ENCODE measurements around the gene SLC25A22.

- TF ChIP-seq REST (IDR thresholded peaks at IDR 0.05; ENCODE audit: low read depth, low read length): no peak
- TF ChIP-seq POLR2AphosphoS5 (IDR thresholded peaks at IDR 0.05; ENCODE audit: low read length): no peak
- TF ChIP-seq RCOR1 (conservative IDR thresholded peaks at IDR 0.05; ENCODE audit: low read depth, low read length): no peak
- no peak for TF ChIP-seq EZH2 (IDR thresholded peaks at IDR 0.05; ENCODE audit: borderline replicate concordance, control insufficient read depth, low read depth, low read length)
- TF ChIP-seq, protein P1, sequence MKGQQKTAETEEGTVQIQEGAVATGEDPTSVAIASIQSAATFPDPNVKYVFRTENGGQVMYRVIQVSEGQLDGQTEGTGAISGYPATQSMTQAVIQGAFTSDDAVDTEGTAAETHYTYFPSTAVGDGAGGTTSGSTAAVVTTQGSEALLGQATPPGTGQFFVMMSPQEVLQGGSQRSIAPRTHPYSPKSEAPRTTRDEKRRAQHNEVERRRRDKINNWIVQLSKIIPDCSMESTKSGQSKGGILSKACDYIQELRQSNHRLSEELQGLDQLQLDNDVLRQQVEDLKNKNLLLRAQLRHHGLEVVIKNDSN (IDR thresholded peaks at IDR 0.05; ENCODE audit: borderline replicate concordance, extremely low read length, insufficient read depth, low read depth, low read length): no peak
- TF ChIP-seq, protein P2, sequence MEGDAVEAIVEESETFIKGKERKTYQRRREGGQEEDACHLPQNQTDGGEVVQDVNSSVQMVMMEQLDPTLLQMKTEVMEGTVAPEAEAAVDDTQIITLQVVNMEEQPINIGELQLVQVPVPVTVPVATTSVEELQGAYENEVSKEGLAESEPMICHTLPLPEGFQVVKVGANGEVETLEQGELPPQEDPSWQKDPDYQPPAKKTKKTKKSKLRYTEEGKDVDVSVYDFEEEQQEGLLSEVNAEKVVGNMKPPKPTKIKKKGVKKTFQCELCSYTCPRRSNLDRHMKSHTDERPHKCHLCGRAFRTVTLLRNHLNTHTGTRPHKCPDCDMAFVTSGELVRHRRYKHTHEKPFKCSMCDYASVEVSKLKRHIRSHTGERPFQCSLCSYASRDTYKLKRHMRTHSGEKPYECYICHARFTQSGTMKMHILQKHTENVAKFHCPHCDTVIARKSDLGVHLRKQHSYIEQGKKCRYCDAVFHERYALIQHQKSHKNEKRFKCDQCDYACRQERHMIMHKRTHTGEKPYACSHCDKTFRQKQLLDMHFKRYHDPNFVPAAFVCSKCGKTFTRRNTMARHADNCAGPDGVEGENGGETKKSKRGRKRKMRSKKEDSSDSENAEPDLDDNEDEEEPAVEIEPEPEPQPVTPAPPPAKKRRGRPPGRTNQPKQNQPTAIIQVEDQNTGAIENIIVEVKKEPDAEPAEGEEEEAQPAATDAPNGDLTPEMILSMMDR (IDR thresholded peaks at IDR 0.05 in 2 of 3, conservative IDR thresholded peaks at IDR 0.05 in 1 of 3; ENCODE audit: control insufficient read depth in 2 of 3, extremely low read depth in 1 of 3, insufficient read depth in 1 of 3, low read depth in 3 of 3, low read length in 3 of 3): no peak
- TF ChIP-seq CBX5 (IDR thresholded peaks at IDR 0.05; ENCODE audit: low read depth): no peak
- no peak for TF ChIP-seq RAD21 (IDR thresholded peaks at IDR 0.05; ENCODE audit: insufficient read depth, low read depth, low read length)
- TF ChIP-seq CBX3 (IDR thresholded peaks at IDR 0.05; ENCODE audit: borderline replicate concordance, low read depth): no peak
- TF ChIP-seq EED (IDR thresholded peaks at IDR 0.05; ENCODE audit: low read depth): no peak
These were observed 46.9 kb upstream of the SLC25A22 start for GRCh38 chr11:844693-845644.
